ENCODE measurements around the gene BID. TPM values are rescaled to one million over a fixed set of nuclear protein-coding genes. Genes with fewer than 3 reads are reported as not detected.

The BID gene
- total RNA-seq, 6 experiments from 2014 or later = 48.7 to 61.0 (median 50.6) TPM

- no peak overlapping the region for H3K27ac Mint-ChIP-seq
- no peaks in the 10 kb centered on the region for H3K9me3 Mint-ChIP-seq
- H3K4me3 Mint-ChIP-seq = no peak overlapping the region
- no peaks in the 10 kb centered on the region for H3K4me1 Mint-ChIP-seq (ENCODE audit: low read depth)
- no peaks in the 10 kb centered on the region for H3K36me3 Mint-ChIP-seq (ENCODE audit: low read depth)
- no peak for DNase-seq
- TF ChIP-seq CTCF (IDR thresholded peaks at IDR 0.05) = no peak
- peaks cover 1% of the 10 kb centered on the region; the same call in 1 of the 2 replicates for H3K27me3 Mint-ChIP-seq (ENCODE audit: insufficient read depth)
Observed at GRCh38 chr22:17795661-17796548, 21.6 kb upstream of the BID start.

GRCh38 chr22:17794726-17795542 lies 20.7 kb upstream of the BID start:
- TF ChIP-seq CTCF (IDR thresholded peaks at IDR 0.05) = no peak
- H3K4me3 Mint-ChIP-seq = no peak overlapping the region
- H3K27ac Mint-ChIP-seq = no peak overlapping the region
- peaks cover 1% of the 10 kb centered on the region; the same call in 1 of the 2 replicates for H3K27me3 Mint-ChIP-seq (ENCODE audit: insufficient read depth)
- H3K4me1 Mint-ChIP-seq (ENCODE audit: low read depth) = no peaks in the 10 kb centered on the region
- H3K36me3 Mint-ChIP-seq (ENCODE audit: low read depth) = no peaks in the 10 kb centered on the region
- no peaks in the 10 kb centered on the region for H3K9me3 Mint-ChIP-seq
- no peak for DNase-seq

GRCh38 chr22:17792854-17793434 lies 18.7 kb upstream of the BID start:
- Mint-ChIP-seq H3K4me1 (ENCODE audit: low read depth) (no peaks in the 10 kb centered on the region), H3K4me3 (no peak overlapping the region), H3K36me3 (ENCODE audit: low read depth) (no peaks in the 10 kb centered on the region), H3K27me3 (ENCODE audit: insufficient read depth) (0 out of 2 replicates have a peak, but pooled peaks cover 1% of the 10 kb centered on the region), H3K9me3 (no peaks in the 10 kb centered on the region), H3K27ac (no peak overlapping the region)
- DNase-seq = no peak
- no peak for TF ChIP-seq CTCF (IDR thresholded peaks at IDR 0.05)

DNA sequence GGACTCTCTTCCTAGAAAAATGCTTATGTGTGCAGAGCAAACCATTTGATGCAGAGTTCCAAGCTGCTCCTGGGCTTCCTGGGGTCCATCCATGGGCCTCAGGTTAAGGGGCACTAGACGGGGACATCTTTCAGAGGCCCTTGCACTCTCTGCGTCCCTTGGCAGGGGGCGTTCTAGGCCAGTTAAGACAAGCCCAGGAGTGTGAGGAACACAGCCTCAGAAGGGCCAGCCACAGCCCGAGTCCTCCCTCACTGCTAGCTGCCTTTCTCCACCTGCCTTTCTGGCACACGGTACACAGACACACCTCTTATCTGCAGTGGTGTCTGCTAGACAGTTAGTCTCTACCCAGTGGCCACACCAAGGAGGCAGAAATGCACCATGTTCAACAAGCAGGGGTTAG lies 18.0 kb upstream of the BID start:
- H3K4me3 Mint-ChIP-seq = no peak overlapping the region
- TF ChIP-seq CTCF (IDR thresholded peaks at IDR 0.05) = no peak
- no peak for DNase-seq
- H3K9me3 Mint-ChIP-seq = no peaks in the 10 kb centered on the region
- H3K36me3 Mint-ChIP-seq (ENCODE audit: low read depth) = no peaks in the 10 kb centered on the region
- H3K4me1 Mint-ChIP-seq (ENCODE audit: low read depth) = no peaks in the 10 kb centered on the region
- H3K27ac Mint-ChIP-seq = no peak overlapping the region
- 0 out of 2 replicates have a peak, but pooled peaks cover 1% of the 10 kb centered on the region for H3K27me3 Mint-ChIP-seq (ENCODE audit: insufficient read depth)

GRCh38 chr22:17791196-17791595 lies 16.9 kb upstream of the BID start:
- 0 out of 2 replicates have a peak, but pooled peaks cover 1% of the 10 kb centered on the region for H3K27me3 Mint-ChIP-seq (ENCODE audit: insufficient read depth)
- no peaks in the 10 kb centered on the region for H3K9me3 Mint-ChIP-seq
- H3K4me3 Mint-ChIP-seq = no peak overlapping the region
- H3K4me1 Mint-ChIP-seq (ENCODE audit: low read depth) = no peaks in the 10 kb centered on the region
- no peaks in the 10 kb centered on the region for H3K36me3 Mint-ChIP-seq (ENCODE audit: low read depth)
- no peak for TF ChIP-seq CTCF (IDR thresholded peaks at IDR 0.05)
- no peak for DNase-seq
- no peak overlapping the region for H3K27ac Mint-ChIP-seq

All from HFFc6 (cell line).